ENCODE results near the gene RABEP2. TPM values are rescaled to one million over a fixed set of nuclear protein-coding genes. Genes with fewer than 3 reads are reported as not detected.
A peak's percentile ranks its signal among the peaks of the same experiment; 100 is the strongest.
"Not testable (repeated sequence)": the region's sequence is repeated elsewhere in the genome, so short reads cannot be mapped to it uniquely, and the experiment has no call there.

Gene RABEP2
- total and polyA plus RNA-seq, 8 donors = 21.4 to 35.8 (median 24.4) TPM

GRCh38 chr16:28951410-28951943, 26.4 kb upstream of the RABEP2 start:
- Histone ChIP-seq H3K4me1 (peaks cover 8 to 22% of the 10 kb centered on the region in 2 donors), H3K4me3 (peak overlapping the region; percentile 93 to 99), H3K9me3 (no peaks in the 10 kb centered on the region), H3K27me3 (no peaks in the 10 kb centered on the region), H3K36me3 (peaks cover 0 to 36% of the 10 kb centered on the region in 2 donors), H3K27ac (peak overlapping the region in 1 of 2 donors; percentile 86)
- intact Hi-C loops (cut with DNase I) = no loop called here
- no peak for TF ChIP-seq CTCF (IDR thresholded peaks at IDR 0.05)
- ATAC-seq (no peak), DNase-seq (peak in 2 of 4 donors; percentile 41 to 46)

- peak within 1 kb of the TSS; percentile 77 to 86 for H3K27ac ChIP-seq
- peak within 1 kb of the TSS; percentile 93 to 99 for H3K4me3 ChIP-seq
- ATAC-seq (peak; percentile 98), DNase-seq (peak; percentile 98 to 100 (median 100))
- intact Hi-C loops (cut with DNase I) = no loop called here
- no peaks in the 10 kb centered on the region for H3K9me3 ChIP-seq
- H3K4me1 ChIP-seq = peaks cover 10 to 24% of the 10 kb centered on the region in 2 donors
- peaks cover 0 to 29% of the 10 kb centered on the region in 2 donors for H3K36me3 ChIP-seq
- no peak for TF ChIP-seq CTCF (IDR thresholded peaks at IDR 0.05)
- H3K27me3 ChIP-seq = no peaks in the 10 kb centered on the region
These were observed 25.8 kb upstream of the RABEP2 start, which contains the start of gene NFATC2IP for GRCh38 chr16:28950648-28951409. Gene NFATC2IP (plus strand): TSS chr16:28950937. CDS start chr16:28951012, 75 bp downstream.

DNA sequence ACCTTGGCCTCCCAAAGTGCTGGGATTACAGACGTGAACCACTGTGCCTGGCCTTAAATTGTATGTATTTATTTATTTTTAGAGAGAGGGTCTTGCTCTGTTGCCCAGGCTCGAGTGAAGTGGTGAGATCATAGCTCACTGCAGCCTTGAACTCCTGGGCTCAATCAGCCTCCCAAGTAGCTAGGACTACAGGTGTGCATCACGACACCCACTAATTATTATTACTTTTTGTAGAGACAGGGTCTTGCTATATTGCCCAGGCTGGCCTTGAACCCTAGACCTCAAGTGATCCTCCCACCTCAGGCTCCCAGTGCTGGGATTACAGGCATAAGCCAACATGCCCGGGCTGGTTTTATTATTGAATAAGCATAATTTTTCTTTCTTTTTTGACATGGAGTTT, 21.6 kb upstream of the RABEP2 start:
- H3K27me3 ChIP-seq = no peaks in the 10 kb centered on the region
- H3K4me3 ChIP-seq = no peak overlapping the region
- H3K4me1 ChIP-seq = peaks cover 6 to 19% of the 10 kb centered on the region in 2 donors
- no peak overlapping the region for H3K27ac ChIP-seq
- intact Hi-C loops (cut with DNase I) = no loop called here
- TF ChIP-seq CTCF (IDR thresholded peaks at IDR 0.05) = no peak
- no peak for DNase-seq
- H3K9me3 ChIP-seq = no peaks in the 10 kb centered on the region
- H3K36me3 ChIP-seq = no peaks in the 10 kb centered on the region
- no peak for ATAC-seq

DNA sequence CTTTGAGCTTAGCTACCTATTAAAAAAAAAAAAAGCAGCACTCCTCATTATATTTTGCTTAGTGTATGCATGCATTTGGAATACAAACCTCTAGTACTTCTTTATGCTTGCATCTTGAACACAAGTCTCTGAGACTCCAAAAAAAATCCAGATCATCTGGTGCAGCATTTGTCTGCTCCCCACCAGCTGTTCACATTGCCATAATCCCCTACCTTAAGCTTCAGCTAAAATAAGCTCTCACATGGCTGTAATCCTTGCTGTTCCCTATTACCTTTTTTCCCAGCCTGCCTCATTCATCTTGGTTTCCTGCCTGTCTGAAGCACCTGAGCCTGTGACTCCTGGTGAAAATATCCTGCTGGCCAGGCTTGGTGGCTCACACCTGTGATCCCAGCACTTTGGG, 18.2 kb upstream of the RABEP2 start:
- no peaks in the 10 kb centered on the region for H3K9me3 ChIP-seq
- no peak overlapping the region for H3K27ac ChIP-seq
- H3K4me1 ChIP-seq = peaks cover 4 to 11% of the 10 kb centered on the region in 2 donors
- H3K4me3 ChIP-seq = no peak overlapping the region
- no peaks in the 10 kb centered on the region for H3K36me3 ChIP-seq
- ATAC-seq (no peak), DNase-seq (no peak)
- H3K27me3 ChIP-seq = no peaks in the 10 kb centered on the region
- intact Hi-C loops (cut with DNase I) = no loop called here
- no peak for TF ChIP-seq CTCF (IDR thresholded peaks at IDR 0.05)

GRCh38 chr16:28939825-28940224, 14.8 kb upstream of the RABEP2 start:
- not testable (repeated sequence) for H3K27me3 ChIP-seq, DNase-seq, H3K27ac ChIP-seq, H3K4me3 ChIP-seq, ATAC-seq, H3K9me3 ChIP-seq, H3K36me3 ChIP-seq
- H3K4me1 ChIP-seq = peaks cover 0 to 13% of the 10 kb centered on the region in 2 donors
- intact Hi-C loops (cut with DNase I) = loop anchor here in 1 of 2 donors (10.0 kb wide), 1 partner anchor 115 kb away; the partner anchor contains the start of gene ATXN2L
